Vein endothelial cell (primary cell): ENCODE measurements around the gene PGGT1B. TPM values are rescaled to one million over a fixed set of nuclear protein-coding genes. Genes with fewer than 3 reads are reported as not detected.

Source experiments
- small RNA-seq: library from RNA; depleted of rRNA; stranded (forward); fragments of <200 nt; gene quantifications from one replicate; pipeline ENCODE3, GENCODE V24; 2012
- total RNA-seq: library from RNA; depleted of rRNA; stranded (reverse); fragments of >200 nt; gene quantifications from 2 replicates; pipeline ENCODE4 v1.2.3, GENCODE V29; 2012

The PGGT1B gene
- 14.0 and 21.0 TPM in 2 replicates for total RNA-seq

DNA sequence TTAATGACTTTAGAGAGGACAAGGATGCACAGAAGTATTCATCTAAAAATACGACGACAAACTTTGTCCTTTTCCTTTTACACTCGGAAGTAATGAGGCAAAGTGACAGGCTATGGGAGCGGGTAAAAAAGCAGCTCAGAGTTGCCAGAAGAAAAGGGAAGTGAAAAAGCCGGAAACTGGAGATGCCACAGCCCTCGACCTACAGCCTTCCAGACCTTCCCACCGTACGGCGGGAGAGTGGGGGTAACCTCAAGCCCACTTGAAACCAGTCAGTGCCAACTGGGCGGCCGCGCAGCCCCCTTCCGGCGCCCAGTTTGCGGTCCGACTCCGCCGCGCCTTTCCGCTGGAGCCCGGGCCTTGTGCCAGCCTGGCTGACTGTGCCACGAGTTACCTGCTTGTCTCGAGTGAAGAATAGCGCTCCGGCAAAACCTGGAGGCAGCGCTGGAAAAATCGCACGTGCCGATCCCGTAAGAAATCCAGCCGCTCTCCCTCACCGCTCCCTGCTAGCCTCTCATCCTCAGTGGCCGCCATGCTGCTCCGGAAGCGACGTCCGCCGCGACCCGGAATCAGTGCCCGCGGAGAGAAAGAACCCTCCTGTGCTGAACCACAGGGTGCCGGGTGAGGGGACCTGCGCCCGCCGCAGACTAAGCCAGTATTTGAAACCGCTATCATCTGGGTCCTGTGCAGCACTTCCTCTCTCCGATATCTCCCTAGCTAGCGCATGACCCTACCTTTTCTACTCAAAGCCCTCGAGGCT lies at the start of gene PGGT1B:
TSS of gene PGGT1B (minus strand) at position 557 of the 757 bp plus-strand sequence. CDS start at position 531, 26 bp downstream.

GRCh38 chr5:115296124-115297022 lies 33.7 kb upstream of the PGGT1B start, which contains the start of gene CCDC112:
Gene CCDC112 (minus strand): TSS chr5:115296654. CDS start chr5:115296543, 111 bp downstream.

GRCh38 chr5:115169487-115170133 lies 93.1 kb downstream of the PGGT1B start, which contains the start of gene TRIM36:
Gene TRIM36 (minus strand): TSS chr5:115169908. CDS start chr5:115169634, 274 bp downstream.

Small RNA genes within 50 kb of the gene (small RNA-seq; reads per million reads assigned to genes)
- gene HMGN1P15: not detected

Other genes with a start within 250 kb of the PGGT1B start
- 0.33 and 2.2 TPM in 2 replicates for gene TRIM36, start 93.0 kb downstream of the PGGT1B start, total RNA-seq
- 6.9 and 8.5 TPM in 2 replicates for gene CCDC112, start 33.8 kb upstream of the PGGT1B start, total RNA-seq